Left ventricle myocardium inferior (tissue), 1 donor: ENCODE data around the gene IDH3G. TPM values are rescaled to one million over a fixed set of nuclear protein-coding genes. Genes with fewer than 3 reads are reported as not detected.

Source experiments
- DNase-seq: peaks from one replicate; pipeline ENCODE4 v3.0.0-alpha.2; 2020
- H3K27ac ChIP-seq: fragments of 200-600 bp; replicated peaks from 2 replicates; pipeline ENCODE4 v1.8.0; 2021
- H3K27me3 ChIP-seq: fragments of 200-600 bp; 2 replicates; pipeline ENCODE4 v1.8.0; 2021; ENCODE audit warnings: low read depth
- H3K36me3 ChIP-seq: fragments of 200-600 bp; 2 replicates; pipeline ENCODE4 v1.8.0; 2021
- H3K4me1 ChIP-seq: fragments of 200-600 bp; 2 replicates; pipeline ENCODE4 v1.8.0; 2021
- H3K4me3 ChIP-seq: fragments of 200-600 bp; 2 replicates; pipeline ENCODE4 v1.8.0; 2021; ENCODE audit warnings: mild to moderate bottlenecking, moderate library complexity
- H3K9me3 ChIP-seq: fragments of 200-600 bp; replicated peaks from 2 replicates; pipeline ENCODE4 v1.8.0; 2021
- CTCF ChIP-seq: fragments of 200-600 bp; IDR thresholded peaks from 2 replicates; pipeline ENCODE4 v1.8.0; 2021; ENCODE audit warnings: antibody characterized with exemption, mild to moderate bottlenecking, borderline replicate concordance
- intact Hi-C: fragments of 100-400 bp; cut with micrococcal nuclease; formaldehyde crosslinking; loops from one replicate; pipeline ENCODE4 v1.11.0; 2022
- total RNA-seq: library from RNA; stranded (reverse); fragmentation: NEBNext Ultra II Directional; extraction: Animal tissue kit (Norgen Biotek cat#: 25700); gene quantifications from one replicate; pipeline ENCODE4 v1.2.1, GENCODE V29; 2021
- donor health status: DM: no; HTN: yes; CAD: no; lungs with severe emphysema.

IDH3G gene
- total RNA-seq, 1 donor from 2014 or later, result 72.5 TPM

GRCh38 chrX:153793291-153793690 is 884 bp downstream of the IDH3G start:
- TF ChIP-seq CTCF, result no peak
- no peak for DNase-seq
- Histone ChIP-seq H3K27ac (peak overlapping the region; percentile 98), H3K27me3 (no peaks in the 10 kb centered on the region), H3K9me3 (no peaks in the 10 kb centered on the region), H3K4me3 (peak overlapping the region; percentile 82), H3K4me1 (peaks cover 53% of the 10 kb centered on the region), H3K36me3 (peaks cover 15% of the 10 kb centered on the region)
- intact Hi-C loops, result no loop called here

- Histone ChIP-seq H3K4me3 (peak overlapping the region; percentile 82), H3K4me1 (peaks cover 53% of the 10 kb centered on the region), H3K27me3 (no peaks in the 10 kb centered on the region), H3K36me3 (peaks cover 10% of the 10 kb centered on the region), H3K9me3 (no peaks in the 10 kb centered on the region), H3K27ac (peak overlapping the region; percentile 98)
- no peak for DNase-seq
- no peak for TF ChIP-seq CTCF
- intact Hi-C loops, result no loop called here
Observed at GRCh38 chrX:153792368-153792767, 1.8 kb downstream of the IDH3G start.

GRCh38 chrX:153791104-153791852 is 2.9 kb downstream of the IDH3G start:
- intact Hi-C loops, result no loop called here
- no peaks in the 10 kb centered on the region for H3K9me3 ChIP-seq
- H3K36me3 ChIP-seq, result peaks cover 14% of the 10 kb centered on the region
- H3K27ac ChIP-seq, result no peak overlapping the region
- H3K4me1 ChIP-seq, result peaks cover 48% of the 10 kb centered on the region
- H3K4me3 ChIP-seq, result no peak overlapping the region
- DNase-seq, result no peak
- H3K27me3 ChIP-seq, result no peaks in the 10 kb centered on the region
- no peak for TF ChIP-seq CTCF

- H3K9me3 ChIP-seq, result no peaks in the 10 kb centered on the region
- intact Hi-C loops, result no loop called here
- H3K36me3 ChIP-seq, result peaks cover 26% of the 10 kb centered on the region
- TF ChIP-seq CTCF, result no peak
- no peaks in the 10 kb centered on the region for H3K27me3 ChIP-seq
- H3K27ac ChIP-seq, result no peak overlapping the region
- no peak for DNase-seq
- H3K4me1 ChIP-seq, result peaks cover 36% of the 10 kb centered on the region
- no peak overlapping the region for H3K4me3 ChIP-seq
Observed at GRCh38 chrX:153789654-153790053, 4.5 kb downstream of the IDH3G start.

GRCh38 chrX:153786669-153787068 is 7.5 kb downstream of the IDH3G start:
- Histone ChIP-seq H3K27me3 (no peaks in the 10 kb centered on the region), H3K36me3 (peaks cover 26% of the 10 kb centered on the region), H3K4me3 (no peak overlapping the region), H3K27ac (no peak overlapping the region), H3K4me1 (peaks cover 23% of the 10 kb centered on the region), H3K9me3 (no peaks in the 10 kb centered on the region)
- no peak for TF ChIP-seq CTCF
- no peak for DNase-seq
- intact Hi-C loops, result no loop called here
